Measurements from ENCODE around the gene TIPIN. TPM values are rescaled to one million over a fixed set of nuclear protein-coding genes. Genes with fewer than 3 reads are reported as not detected.

The TIPIN gene
- total and polyA plus RNA-seq, 2 of the 8 experiments (the other 6 are each of a cell fraction or from before 2014, with no cell fraction given) = 8.5 to 24.7 TPM

DNA sequence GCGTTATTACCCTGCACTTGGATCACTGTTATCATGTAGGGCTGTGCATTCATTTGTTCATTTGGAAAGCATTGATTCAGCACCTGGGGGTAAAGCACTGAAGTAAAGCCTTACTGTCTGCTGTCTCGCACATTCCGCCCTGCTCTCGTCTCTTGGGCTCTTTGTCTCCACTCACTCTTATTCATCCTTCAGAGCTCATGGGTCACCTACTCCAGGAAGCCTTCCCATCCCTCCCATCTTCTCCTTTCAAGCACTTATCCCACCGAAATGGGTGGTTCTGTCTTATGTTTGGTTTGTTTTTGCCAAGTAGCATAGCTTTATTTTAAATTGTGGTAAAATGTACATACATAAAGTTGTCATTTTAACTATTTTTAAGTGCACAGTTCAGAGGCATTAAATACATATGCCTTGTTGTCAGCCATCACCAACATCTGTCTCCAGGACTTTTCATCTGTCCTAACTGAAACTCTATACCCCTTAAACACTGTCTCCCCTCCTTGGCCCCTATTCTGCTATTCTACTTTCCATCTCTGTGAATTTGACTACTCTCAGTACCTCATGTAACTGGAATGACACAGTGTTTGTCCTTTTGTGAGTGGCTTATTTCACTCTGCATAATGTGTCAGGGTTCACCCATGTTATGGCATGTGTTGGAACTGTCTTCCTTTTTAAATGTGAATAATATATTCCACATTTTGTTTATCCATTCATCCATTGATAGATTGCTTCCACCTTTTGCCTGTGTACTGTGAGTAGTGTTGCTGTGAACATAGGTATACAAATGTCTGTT, 53.8 kb downstream of the TIPIN start (continued):
- TF ChIP-seq SIN3A (conservative IDR thresholded peaks at IDR 0.05 in 1 of 2, IDR thresholded peaks at IDR 0.05 in 1 of 2; ENCODE audit: low read depth in 1 of 2, low read length in 2 of 2) = no peak
- TF ChIP-seq GABPA (IDR thresholded peaks at IDR 0.05; ENCODE audit: borderline replicate concordance, insufficient read depth, low read length) = no peak
- TF ChIP-seq POLR2A (IDR thresholded peaks at IDR 0.05; ENCODE audit: control extremely low read depth in 1 of 2, low read depth in 2 of 2, low read length in 2 of 2) = no peak
- TF ChIP-seq POU5F1 (IDR thresholded peaks at IDR 0.05; ENCODE audit: low read depth, low read length) = no peak
- TF ChIP-seq, protein P1, sequence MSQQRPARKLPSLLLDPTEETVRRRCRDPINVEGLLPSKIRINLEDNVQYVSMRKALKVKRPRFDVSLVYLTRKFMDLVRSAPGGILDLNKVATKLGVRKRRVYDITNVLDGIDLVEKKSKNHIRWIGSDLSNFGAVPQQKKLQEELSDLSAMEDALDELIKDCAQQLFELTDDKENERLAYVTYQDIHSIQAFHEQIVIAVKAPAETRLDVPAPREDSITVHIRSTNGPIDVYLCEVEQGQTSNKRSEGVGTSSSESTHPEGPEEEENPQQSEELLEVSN (IDR thresholded peaks at IDR 0.05) = no peak
- TF ChIP-seq RBBP5 (IDR thresholded peaks at IDR 0.05; ENCODE audit: borderline replicate concordance, low read depth, low read length) = no peak
- TF ChIP-seq CHD1 (IDR thresholded peaks at IDR 0.05; ENCODE audit: low read depth, low read length) = no peak
